Activated T-cell treated with anti-CD3 and anti-CD28 coated beads for 24 hours (primary cell): Measurements from ENCODE around the gene WIPF2.

Source experiments
- DNase-seq: peaks from one replicate; pipeline ENCODE4 v3.0.0-alpha.2; 2020; ENCODE audit warnings: low read depth

Gene WIPF2

GRCh38 chr17:40247926-40248495 is 28.9 kb downstream of the WIPF2 start:
- no peak for DNase-seq

- DNase-seq = no peak
These were observed 29.4 kb downstream of the WIPF2 start for GRCh38 chr17:40248507-40248906.

GRCh38 chr17:40251576-40251975 is 32.5 kb downstream of the WIPF2 start:
- no peak for DNase-seq

GRCh38 chr17:40253565-40253964 is 34.5 kb downstream of the WIPF2 start:
- no peak for DNase-seq

- DNase-seq = no peak
These were observed 40.4 kb downstream of the WIPF2 start for GRCh38 chr17:40259505-40259904.

GRCh38 chr17:40260528-40260927 is 41.4 kb downstream of the WIPF2 start:
- DNase-seq = no peak

GRCh38 chr17:40264458-40265185 is 45.5 kb downstream of the WIPF2 start:
- DNase-seq = no peak

- no peak for DNase-seq
These were observed 46.2 kb downstream of the WIPF2 start for GRCh38 chr17:40265337-40265736.

GRCh38 chr17:40266882-40267281 is 47.8 kb downstream of the WIPF2 start:
- DNase-seq = no peak

GRCh38 chr17:40268141-40268712 is 49.1 kb downstream of the WIPF2 start:
- DNase-seq = no peak

- DNase-seq = no peak
These were observed 59.3 kb downstream of the WIPF2 start for GRCh38 chr17:40278414-40278813.

GRCh38 chr17:40279402-40279801 is 60.3 kb downstream of the WIPF2 start:
- no peak for DNase-seq

GRCh38 chr17:40281663-40282062 is 62.6 kb downstream of the WIPF2 start:
- DNase-seq = no peak

GRCh38 chr17:40283662-40284061 is 64.6 kb downstream of the WIPF2 start:
- DNase-seq = no peak

GRCh38 chr17:40284085-40284713 is 65.1 kb downstream of the WIPF2 start:
- DNase-seq = no peak

- no peak for DNase-seq
These were observed 67.4 kb downstream of the WIPF2 start for GRCh38 chr17:40286473-40286872.

- DNase-seq = no peak
These were observed 68.0 kb downstream of the WIPF2 start for GRCh38 chr17:40287159-40287493.

- peak; percentile 97 for DNase-seq
These were observed 68.6 kb downstream of the WIPF2 start, which contains the start of gene CDC6 for GRCh38 chr17:40287494-40288369. TSS of gene CDC6 (plus strand) at chr17:40287879. CDS start at chr17:40289421, 1,542 bp downstream.

- no peak for DNase-seq
These were observed 71.7 kb downstream of the WIPF2 start for GRCh38 chr17:40290629-40291280.

GRCh38 chr17:40291281-40291664 is 72.2 kb downstream of the WIPF2 start:
- no peak for DNase-seq

GRCh38 chr17:40293363-40293762 is 74.3 kb downstream of the WIPF2 start:
- no peak for DNase-seq
